ENCODE results near the gene MGST1.

DNA sequence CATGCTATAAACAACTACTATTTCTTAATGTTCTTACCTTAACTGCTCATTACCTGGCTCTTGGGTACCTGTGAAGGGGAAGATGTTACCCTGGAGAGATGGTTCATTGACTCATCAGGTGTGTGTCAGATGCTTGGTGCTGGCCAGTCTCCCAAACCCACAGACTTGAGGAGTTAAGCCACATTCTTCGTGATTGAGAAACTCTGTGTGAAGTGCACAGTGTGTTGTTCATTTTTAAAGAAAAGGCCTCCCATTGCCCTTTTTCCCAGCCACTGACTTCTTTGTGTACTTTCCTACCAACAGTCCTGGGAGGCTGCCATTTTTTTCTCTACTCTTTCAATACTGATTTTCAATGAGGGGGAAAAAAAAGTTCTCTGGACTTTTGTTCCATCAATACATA, 3.2 kb downstream of the MGST1 start:
- TF ChIP-seq POLR2A (IDR thresholded peaks at IDR 0.05; ENCODE audit: low read depth, low read length) = no peak
- TF ChIP-seq POLR2AphosphoS5 (IDR thresholded peaks at IDR 0.05; ENCODE audit: low read depth, low read length) = no peak
- no peak for TF ChIP-seq TAF1 (IDR thresholded peaks at IDR 0.05; ENCODE audit: low read depth, low read length)
- TF ChIP-seq SPI1 (IDR thresholded peaks at IDR 0.05; ENCODE audit: low read depth, low read length) = no peak
- no peak for TF ChIP-seq POU2F2 (IDR thresholded peaks at IDR 0.05; ENCODE audit: low read depth, low read length)

Data from GM12891 (cell line).